COLO668 (cell line): ENCODE results near the gene GTF2I.
"Not testable (repeated sequence)": the region's sequence is repeated elsewhere in the genome, so short reads cannot be mapped to it uniquely, and the experiment has no call there.

Experiments used
- DNase-seq: peaks from one replicate; lab custom pipeline; 2025; ENCODE audit not compliant: unreplicated experiment; lab: John Stamatoyannopoulos, UW

GTF2I gene

GRCh38 chr7:74773760-74774750, 116.5 kb downstream of the GTF2I start, which contains the start of gene NCF1:
Gene NCF1 (plus strand): TSS chr7:74774011. CDS start chr7:74774032, 21 bp downstream.
- not testable (repeated sequence) for DNase-seq

GRCh38 chr7:74775111-74775510, 117.6 kb downstream of the GTF2I start:
- not testable (repeated sequence) for DNase-seq

GRCh38 chr7:74779053-74779452, 121.5 kb downstream of the GTF2I start:
- not testable (repeated sequence) for DNase-seq

GRCh38 chr7:74781746-74782145, 124.2 kb downstream of the GTF2I start:
- not testable (repeated sequence) for DNase-seq

GRCh38 chr7:74783595-74783994, 126.1 kb downstream of the GTF2I start:
- DNase-seq, result not testable (repeated sequence)

- peak; percentile 83 for DNase-seq
Observed at GRCh38 chr7:74788369-74789150, 131.0 kb downstream of the GTF2I start.

- DNase-seq, result not testable (repeated sequence)
Observed at GRCh38 chr7:74789200-74789736, 131.8 kb downstream of the GTF2I start.

GRCh38 chr7:74797848-74798622, 140.5 kb downstream of the GTF2I start:
- not testable (repeated sequence) for DNase-seq

- not testable (repeated sequence) for DNase-seq
Observed at GRCh38 chr7:74798644-74799043, 141.1 kb downstream of the GTF2I start.
